SK-N-SH treated with all-trans-retinoic acid at 6 μM for 48 hours (cell line): ENCODE results near the gene AGBL1.

Experiments
- RARB ChIP-seq: fragments of 250-450 bp; sonication (Bioruptor Pico); IDR thresholded peaks from 2 replicates; pipeline ENCODE4 v1.8.0; 2021; ENCODE audit warnings: mild to moderate bottlenecking, moderate library complexity
- ZNF565 ChIP-seq: fragments of 450-650 bp; formaldehyde crosslinking; conservative IDR thresholded peaks from 2 replicates; pipeline ENCODE4 v1.5.0; 2020; ENCODE audit warnings: low read depth, mild to moderate bottlenecking, moderate library complexity

DNA sequence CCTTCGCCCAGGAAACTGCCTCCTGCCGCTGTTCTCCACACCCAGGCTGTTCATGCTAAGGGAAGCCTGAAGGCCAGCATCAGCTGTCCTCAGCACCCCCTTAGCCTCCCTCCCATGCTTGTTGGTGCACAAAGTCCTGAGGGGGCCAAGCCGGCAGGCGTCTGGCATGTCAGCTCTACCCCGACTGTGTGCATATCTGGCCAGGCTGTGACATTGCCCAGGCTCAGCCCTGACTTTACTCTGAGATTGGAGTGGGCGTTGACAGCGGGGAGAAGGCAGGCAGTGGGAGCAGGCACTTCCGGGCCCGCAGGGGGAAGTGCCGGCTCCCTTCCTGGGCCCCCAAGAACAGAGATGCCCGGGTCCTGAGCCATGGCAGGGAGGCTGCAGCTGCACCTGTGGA, 492.2 kb downstream of the AGBL1 start:
- TF ChIP-seq RARB (CRISPR knock-in tag) (no peak), ZNF565 (CRISPR knock-in tag) (no peak)
